Measurements from ENCODE around the gene ARSB.
A peak's percentile ranks its signal among the peaks of the same experiment; 100 is the strongest.

ARSB gene

DNA sequence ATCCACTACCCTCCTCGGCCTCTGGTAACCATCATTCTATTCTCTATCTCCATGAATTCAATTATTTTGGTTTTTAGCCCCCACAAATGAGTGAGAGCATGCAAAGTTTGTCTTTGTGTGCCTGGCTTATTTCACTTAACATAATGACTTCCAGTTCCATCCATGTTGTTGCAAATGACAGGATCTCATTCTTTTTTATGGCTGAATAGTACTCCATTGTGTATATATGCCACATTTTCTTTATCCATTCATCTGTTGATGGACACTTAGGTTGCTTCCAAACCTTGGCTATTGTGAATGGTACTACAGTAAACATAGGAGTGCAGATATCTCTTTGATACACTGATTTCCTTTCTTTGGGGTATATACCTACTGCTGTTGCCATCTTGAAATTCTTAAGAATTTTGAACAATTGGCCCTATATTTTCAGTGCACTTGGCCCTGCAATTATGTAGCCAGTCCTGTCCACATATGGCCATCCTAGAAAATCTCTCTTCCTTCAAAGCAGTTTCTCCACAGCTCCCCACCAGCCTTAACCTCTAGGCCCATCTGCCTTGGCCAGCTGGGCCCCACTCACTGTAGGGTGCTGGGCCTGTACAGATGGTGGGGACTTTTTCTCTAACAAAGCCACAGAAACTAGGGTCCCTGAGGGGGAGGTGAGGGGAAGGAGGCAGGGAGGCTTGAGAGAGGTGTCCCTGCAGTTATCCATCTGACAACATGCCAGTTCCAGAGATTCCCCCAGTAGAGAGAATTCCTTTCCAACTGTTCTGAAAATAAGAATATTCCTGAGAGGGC lies 254.6 kb downstream of the ARSB start:
- Mint-ChIP-seq H3K9me3 (no peaks in the 10 kb centered on the region), H3K4me3 (no peak overlapping the region), H3K27ac (no peak overlapping the region), H3K27me3 (ENCODE audit: low read depth) (peaks cover 5% of the 10 kb centered on the region), H3K36me3 (ENCODE audit: low read depth) (no peaks in the 10 kb centered on the region), H3K4me1 (no peaks in the 10 kb centered on the region)
- TF ChIP-seq, protein P1, sequence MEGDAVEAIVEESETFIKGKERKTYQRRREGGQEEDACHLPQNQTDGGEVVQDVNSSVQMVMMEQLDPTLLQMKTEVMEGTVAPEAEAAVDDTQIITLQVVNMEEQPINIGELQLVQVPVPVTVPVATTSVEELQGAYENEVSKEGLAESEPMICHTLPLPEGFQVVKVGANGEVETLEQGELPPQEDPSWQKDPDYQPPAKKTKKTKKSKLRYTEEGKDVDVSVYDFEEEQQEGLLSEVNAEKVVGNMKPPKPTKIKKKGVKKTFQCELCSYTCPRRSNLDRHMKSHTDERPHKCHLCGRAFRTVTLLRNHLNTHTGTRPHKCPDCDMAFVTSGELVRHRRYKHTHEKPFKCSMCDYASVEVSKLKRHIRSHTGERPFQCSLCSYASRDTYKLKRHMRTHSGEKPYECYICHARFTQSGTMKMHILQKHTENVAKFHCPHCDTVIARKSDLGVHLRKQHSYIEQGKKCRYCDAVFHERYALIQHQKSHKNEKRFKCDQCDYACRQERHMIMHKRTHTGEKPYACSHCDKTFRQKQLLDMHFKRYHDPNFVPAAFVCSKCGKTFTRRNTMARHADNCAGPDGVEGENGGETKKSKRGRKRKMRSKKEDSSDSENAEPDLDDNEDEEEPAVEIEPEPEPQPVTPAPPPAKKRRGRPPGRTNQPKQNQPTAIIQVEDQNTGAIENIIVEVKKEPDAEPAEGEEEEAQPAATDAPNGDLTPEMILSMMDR (IDR thresholded peaks at IDR 0.05; ENCODE audit: unreplicated experiment in 3 of 3) = no peak

GRCh38 chr5:78727786-78728761 lies 257.0 kb downstream of the ARSB start:
- Mint-ChIP-seq H3K4me3 (no peak overlapping the region), H3K4me1 (no peaks in the 10 kb centered on the region), H3K36me3 (ENCODE audit: low read depth) (no peaks in the 10 kb centered on the region), H3K9me3 (no peaks in the 10 kb centered on the region), H3K27me3 (ENCODE audit: low read depth) (peaks cover 5% of the 10 kb centered on the region), H3K27ac (peak overlapping the region in 2 of 3 experiments; percentile 18 to 38)
- TF ChIP-seq, protein P1 (IDR thresholded peaks at IDR 0.05; ENCODE audit: unreplicated experiment in 3 of 3) = no peak
